K562 (cell line): ENCODE data around the gene ANKS1B. TPM values are rescaled to one million over a fixed set of nuclear protein-coding genes. Genes with fewer than 3 reads are reported as not detected.

Source experiments
- ATAC-seq: fragments of 200-7000 bp; cut with Tn5 transposase; 3 replicates; pipeline ENCODE4 v1.9.1; 2020; ENCODE audit warnings: moderate library complexity
- BruUV-seq: library from RNA; stranded (reverse); fragments of 400-500 nt; replicated peaks from 2 replicates; lab custom pipeline; 2021; lab: Mats Ljungman, UMichigan
- CTCF ChIA-PET: fragments of 300-600 bp; formaldehyde crosslinking; extraction: SDS; loops from one replicate; lab custom pipeline; 2021; ENCODE audit warnings: low intra/inter-chr PET ratio; lab: Yijun Ruan, JAX
- POLR2A ChIA-PET: fragments of 300-600, 350-650 bp; sonication (Branson Sonifier 250); formaldehyde crosslinking; extraction: SDS; loops from one replicate; lab custom pipeline; 2021; ENCODE audit warnings: antibody characterized with exemption, inconsistent platforms; lab: Yijun Ruan, JAX
- DNase-seq, 4 experiments: peaks; one replicate each; pipeline versions ENCODE4 v3.0.0 to v3.0.0-alpha.2; 2011 to 2018; ENCODE audit warnings: low spot score in 3 of 4, mixed read lengths in 3 of 4; ENCODE audit errors: extremely low read depth in 1 of 4
- FAIRE-seq: peaks from 2 replicates; lab custom pipeline; 2011; peaks lifted over from hg19 to GRCh38; lab: Jason Lieb, UNC
- H2AFZ ChIP-seq: 2 replicates; pipeline ENCODE4 v1.6.0; 2011; ENCODE audit warnings: low read depth, low read length, control low read depth, inconsistent platforms
- H3K27ac ChIP-seq: fragments of 200-600 bp; 3 replicates; pipeline ENCODE4 v1.8.0; 2011; ENCODE audit warnings: low read depth, mild to moderate bottlenecking, control low read depth, inconsistent platforms, low read length, moderate library complexity, mixed read lengths; ENCODE audit errors: extremely low read depth
- H3K27me3 ChIP-seq, 2 experiments: fragments of 300-600 bp in 1 of 2; 2 replicates in 1 of 2; 3 replicates in 1 of 2; pipeline versions ENCODE4 v1.6.0 to v1.8.0; 2011; ENCODE audit warnings: inconsistent platforms in 2 of 2, low read length in 2 of 2, mild to moderate bottlenecking in 1 of 2, mixed read lengths in 1 of 2, moderate library complexity in 1 of 2; ENCODE audit not compliant: control insufficient read depth in 2 of 2, insufficient read depth in 2 of 2
- H3K36me3 ChIP-seq: fragments of 300-600 bp; 3 replicates; pipeline ENCODE4 v1.8.0; 2011; ENCODE audit warnings: mild to moderate bottlenecking, low read length, inconsistent platforms; ENCODE audit not compliant: control insufficient read depth, insufficient read depth
- H3K4me1 ChIP-seq, 2 experiments: fragments of 200-600 bp in 1 of 2; replicated peaks in 1 of 2; 2 replicates in 1 of 2; 3 replicates in 1 of 2; pipeline versions ENCODE4 v1.5.1 to v1.8.0; 2011; ENCODE audit warnings: inconsistent platforms in 2 of 2, low read length in 2 of 2, mild to moderate bottlenecking in 1 of 2, mixed read lengths in 1 of 2, moderate library complexity in 1 of 2; ENCODE audit not compliant: control insufficient read depth in 2 of 2, insufficient read depth in 2 of 2
- H3K4me2 ChIP-seq: 2 replicates; pipeline ENCODE4 v1.6.1; 2011; ENCODE audit warnings: low read length, control low read depth, inconsistent platforms, mixed read lengths; ENCODE audit not compliant: insufficient read depth
- H3K4me3 ChIP-seq: fragments of 200-600 bp; sonication (generic), shearing (Covaris generic); 2 replicates; pipeline ENCODE4 v1.5.1; 2016; ENCODE audit warnings: control low read depth, inconsistent platforms
- H3K79me2 ChIP-seq: fragments of 200-600 bp; 3 replicates; pipeline ENCODE4 v1.8.0; 2011; ENCODE audit warnings: low read length, inconsistent platforms; ENCODE audit not compliant: control insufficient read depth, insufficient read depth
- H3K9ac ChIP-seq, 2 experiments: 2 replicates each; pipeline versions ENCODE4 v1.6.0 to v1.6.1; 2011; ENCODE audit warnings: low read depth in 2 of 2, low read length in 2 of 2, control low read depth in 1 of 2, inconsistent platforms in 1 of 2, mild to moderate bottlenecking in 1 of 2, mixed read lengths in 1 of 2; ENCODE audit not compliant: insufficient read depth in 1 of 2
- H3K9me1 ChIP-seq: one replicate; pipeline ENCODE4 v1.6.0; 2011; ENCODE audit warnings: inconsistent platforms, mild to moderate bottlenecking, low read length, moderate library complexity; ENCODE audit not compliant: control insufficient read depth, insufficient read depth
- H3K9me3 ChIP-seq: replicated peaks from 2 replicates; pipeline ENCODE4 v1.5.1; 2011; ENCODE audit warnings: low read depth, low read length, inconsistent platforms; ENCODE audit not compliant: control insufficient read depth, insufficient read depth
- H4K20me1 ChIP-seq: replicated peaks from 2 replicates; pipeline ENCODE4 v1.6.1; 2011; ENCODE audit warnings: low read length, inconsistent platforms, mixed read lengths; ENCODE audit not compliant: control insufficient read depth, insufficient read depth
- ETS1 ChIP-seq: conservative IDR thresholded peaks from 2 replicates; pipeline ENCODE4 v1.6.1; 2011; ENCODE audit warnings: low read depth, mild to moderate bottlenecking, low read length; ENCODE audit not compliant: control insufficient read depth
- FOSL1 ChIP-seq: fragments of 200-800 bp; sonication (Bioruptor generic); conservative IDR thresholded peaks from 2 replicates; pipeline ENCODE4 v1.6.1; 2016; ENCODE audit warnings: missing genetic modification characterization, missing compliant biosample characterization
- FOXA3 ChIP-seq, 2 experiments: fragments of 450-650 bp in 1 of 2; sonication (generic) in 1 of 2; formaldehyde crosslinking; IDR thresholded peaks in 1 of 2; conservative IDR thresholded peaks in 1 of 2; 2 replicates each; pipeline versions ENCODE4 v1.4.0 to v1.8.0; 2020 to 2022; ENCODE audit warnings: mild to moderate bottlenecking in 2 of 2, missing genetic modification reagents in 1 of 2
- GABPA ChIP-seq: fragments of 200-800 bp; sonication (Bioruptor generic); conservative IDR thresholded peaks from 2 replicates; pipeline ENCODE4 v1.6.1; 2016; ENCODE audit warnings: low read depth, missing genetic modification characterization, missing compliant biosample characterization
- HNRNPLL ChIP-seq: fragments of 200-400 bp; formaldehyde crosslinking; IDR thresholded peaks from 2 replicates; pipeline ENCODE4 v1.6.1; 2017; ENCODE audit warnings: low read length, low read depth, mild to moderate bottlenecking; ENCODE audit not compliant: poor library complexity, severe bottlenecking
- POLR2G ChIP-seq: fragments of 200-400 bp; formaldehyde crosslinking; IDR thresholded peaks from 2 replicates; pipeline ENCODE4 v1.6.1; 2017; ENCODE audit warnings: low read depth, mild to moderate bottlenecking, antibody characterized with exemption, low read length, moderate library complexity
- PRMT5 ChIP-seq: sonication (generic); formaldehyde crosslinking; IDR thresholded peaks from 2 replicates; pipeline ENCODE4 v1.5.0; 2020; ENCODE audit warnings: missing genetic modification reagents
- SIX5 ChIP-seq, 2 experiments: IDR thresholded peaks; 2 replicates each; pipeline ENCODE4 v1.6.1; 2011; ENCODE audit warnings: low read length in 2 of 2, borderline replicate concordance in 1 of 2, low read depth in 1 of 2, mild to moderate bottlenecking in 1 of 2, moderate library complexity in 1 of 2; ENCODE audit not compliant: insufficient read depth in 1 of 2
- SP2 ChIP-seq: IDR thresholded peaks from 2 replicates; pipeline ENCODE4 v1.6.1; 2011; ENCODE audit warnings: mild to moderate bottlenecking, low read depth, low read length, moderate library complexity; ENCODE audit not compliant: poor library complexity, severe bottlenecking; ENCODE audit errors: extremely low read depth
- ZNF347 ChIP-seq: fragments of 450-650 bp; formaldehyde crosslinking; IDR thresholded peaks from 2 replicates; pipeline ENCODE4 v1.4.0; 2020; ENCODE audit warnings: low read depth, mild to moderate bottlenecking, moderate library complexity
- WGBS: fragments of 100-300 bp; shearing (Covaris generic); methylation state at CpG from one replicate; pipeline ENCODE4 v1.1.6; 2016; ENCODE audit warnings: low coverage, mixed read lengths; ENCODE audit not compliant: insufficient coverage; ENCODE audit errors: missing lambda C conversion rate; 5-methylcytosine and 5-hydroxymethylcytosine counted together
- in situ Hi-C: fragments of 300-500 bp; cut with MboI; formaldehyde crosslinking; loops from 4 replicates; pipeline ENCODE4 v1.15.0; 2018; ENCODE audit warnings: inconsistent platforms, mixed read lengths
- intact Hi-C: fragments of 100-400 bp; cut with micrococcal nuclease; formaldehyde crosslinking; loops from 2 replicates; pipeline ENCODE4 v1.14.2; 2022
- polyA plus RNA-seq, 8 experiments: library from polyadenylated mRNA; depleted of rRNA in 4 of 8; stranded (reverse) in 5 of 8; unstranded in 3 of 8; fragments of >200 nt; fragmentation: Nextera tagmentation in 2 of 8; fragmentation: Illumina TruSeq in 1 of 8; extraction: Ambion mirVana in 2 of 8; extraction: Trizol in 1 of 8; gene quantifications; 2 replicates each; pipeline versions ENCODE4 v1.2.1 to v1.2.3, GENCODE V29; 2011 to 2014; ENCODE audit warnings: inconsistent platforms in 1 of 8, missing spikeins in 1 of 8
- total RNA-seq, 7 experiments: library from RNA; depleted of rRNA in 6 of 7; stranded (reverse); fragments of >200 nt in 6 of 7; fragmentation: Illumina TruSeq in 2 of 7; extraction: Trizol in 2 of 7; gene quantifications; 2 replicates each; pipeline versions ENCODE4 v1.2.1 to v1.2.3, GENCODE V29; 2011 to 2021; ENCODE audit warnings: low replicate concordance in 1 of 7

ANKS1B gene
- total and polyA plus RNA-seq, 9 of the 15 experiments (the other 6 are each of a cell fraction or from before 2014, with no cell fraction given): 0.04 to 0.47 (median 0.28) TPM; not detected in 4

- Histone ChIP-seq H2AFZ (no peak overlapping the region), H3K9me3 (no peaks in the 10 kb centered on the region), H3K4me2 (no peak overlapping the region)
- ATAC-seq: no peak
- intact Hi-C loops: no loop called here
- no TSS peak for BruUV-seq
- no peak for TF ChIP-seq SP2
- TF ChIP-seq PRMT5: no peak
- TF ChIP-seq FOXA3 (CRISPR knock-in tag; conservative IDR thresholded peaks at IDR 0.05 in 1 of 2, IDR thresholded peaks at IDR 0.05 in 1 of 2): no peak
- TF ChIP-seq POLR2G: no peak
- TF ChIP-seq ETS1: no peak
- no peak for TF ChIP-seq HNRNPLL
- no peak for TF ChIP-seq SIX5 (IDR thresholded peaks at IDR 0.05; ENCODE audit: borderline replicate concordance in 1 of 2, insufficient read depth in 1 of 2, low read depth in 1 of 2, low read length in 2 of 2)
- no peak for TF ChIP-seq FOSL1 (tag)
- no peak for TF ChIP-seq ZNF347
- no peak for TF ChIP-seq GABPA (tag)
- TF ChIP-seq, all 486 proteins: peak for 0
- Histone ChIP-seq H4K20me1 (no peaks in the 10 kb centered on the region; the same call in 1 of the 2 replicates), H3K9me1 (no peaks in the 10 kb centered on the region), H3K27me3 (peaks cover 5 to 9% of the 10 kb centered on the region in 2 experiments; a peak in 2 of 5 replicates), H3K27ac (no peak overlapping the region), H3K36me3 (no peaks in the 10 kb centered on the region), H3K4me3 (no peak overlapping the region), H3K9ac (no peak overlapping the region), H3K4me1 (peaks cover 0 to 3% of the 10 kb centered on the region in 2 experiments; a peak in 2 of 5 replicates), H3K79me2 (no peaks in the 10 kb centered on the region)
- DNase-seq (no peak), FAIRE-seq (no peak)
- in situ Hi-C loops: no loop called here
- 4% methylated on average over 2 of the region's 2 CpGs for WGBS
- POLR2A ChIA-PET: no interaction called here
- CTCF ChIA-PET: no interaction called here
These were observed 5.3 kb downstream of the ANKS1B start for GRCh38 chr12:99979471-99979870.
